Mesenchymal stem cell (in vitro differentiated cells and primary cell): Measurements from ENCODE around the gene TSPAN5.
A peak's percentile ranks its signal among the peaks of the same experiment; 100 is the strongest.

Experiments
- DNase-seq: peaks from one replicate; pipeline ENCODE4 v3.0.0-alpha.2; 2013
- H2AFZ ChIP-seq: one replicate; pipeline ENCODE4 v1.6.1; 2013; ENCODE audit warnings: low read depth, mild to moderate bottlenecking, control low read depth, inconsistent platforms, low read length, moderate library complexity
- H2AK5ac ChIP-seq: 2 replicates; pipeline ENCODE4 v1.6.1; 2013; ENCODE audit warnings: low read length, moderate library complexity, mild to moderate bottlenecking, inconsistent platforms; ENCODE audit not compliant: severe bottlenecking
- H2BK120ac ChIP-seq: one replicate; pipeline ENCODE4 v1.6.1; 2013; ENCODE audit warnings: low read depth, mild to moderate bottlenecking, inconsistent platforms, low read length, moderate library complexity
- H2BK12ac ChIP-seq, 2 experiments: one replicate each; pipeline ENCODE4 v1.6.1; 2013; ENCODE audit warnings: inconsistent platforms in 2 of 2, low read length in 2 of 2, mild to moderate bottlenecking in 2 of 2, moderate library complexity in 2 of 2, control low read depth in 1 of 2
- H2BK15ac ChIP-seq: one replicate; pipeline ENCODE4 v1.6.1; 2013; ENCODE audit warnings: mild to moderate bottlenecking, low read depth, inconsistent platforms; ENCODE audit not compliant: poor library complexity, severe bottlenecking
- H2BK5ac ChIP-seq: 2 replicates; pipeline ENCODE4 v1.6.1; 2013; ENCODE audit warnings: low read depth, mild to moderate bottlenecking, low read length, control low read depth, inconsistent platforms; ENCODE audit not compliant: poor library complexity, severe bottlenecking
- H3K14ac ChIP-seq, 2 experiments: one replicate each; pipeline ENCODE4 v1.6.1; 2013; ENCODE audit warnings: inconsistent platforms in 2 of 2, low read length in 2 of 2, control low read depth in 1 of 2, mild to moderate bottlenecking in 1 of 2, moderate library complexity in 1 of 2
- H3K18ac ChIP-seq, 2 experiments: one replicate each; pipeline ENCODE4 v1.6.1; 2013; ENCODE audit warnings: inconsistent platforms in 2 of 2, low read length in 2 of 2, control low read depth in 1 of 2, low read depth in 1 of 2, mild to moderate bottlenecking in 1 of 2
- H3K23ac ChIP-seq, 2 experiments: one replicate each; pipeline ENCODE4 v1.6.1; 2013; ENCODE audit warnings: inconsistent platforms in 2 of 2, low read length in 2 of 2, mild to moderate bottlenecking in 2 of 2, moderate library complexity in 2 of 2, control low read depth in 1 of 2
- H3K27ac ChIP-seq: 2 replicates; pipeline ENCODE4 v1.5.1; 2013; ENCODE audit warnings: mild to moderate bottlenecking, moderate library complexity, low read length, control low read depth, inconsistent platforms; ENCODE audit not compliant: poor library complexity, severe bottlenecking
- H3K27me3 ChIP-seq, 2 experiments: 2 replicates each; pipeline versions ENCODE4 v1.6.1 to v1.7.0; 2013; ENCODE audit warnings: low read length in 2 of 2, mild to moderate bottlenecking in 2 of 2, moderate library complexity in 2 of 2, control low read depth in 1 of 2, inconsistent platforms in 1 of 2; ENCODE audit not compliant: control insufficient read depth in 1 of 2, insufficient read depth in 1 of 2
- H3K36me3 ChIP-seq, 2 experiments: 2 replicates each; pipeline versions ENCODE4 v1.6.1 to v1.7.0; 2013; ENCODE audit warnings: low read length in 2 of 2, control low read depth in 1 of 2, inconsistent platforms in 1 of 2, low read depth in 1 of 2, mild to moderate bottlenecking in 1 of 2; ENCODE audit not compliant: insufficient read depth in 2 of 2, control insufficient read depth in 1 of 2
- H3K4ac ChIP-seq, 2 experiments: one replicate each; pipeline ENCODE4 v1.6.1; 2013; ENCODE audit warnings: inconsistent platforms in 2 of 2, low read length in 2 of 2, mild to moderate bottlenecking in 2 of 2, moderate library complexity in 2 of 2, control low read depth in 1 of 2, low read depth in 1 of 2
- H3K4me1 ChIP-seq: 2 replicates; pipeline ENCODE4 v1.6.1; 2013; ENCODE audit warnings: low read depth, low read length, control low read depth; ENCODE audit not compliant: control insufficient read depth, insufficient read depth
- H3K4me2 ChIP-seq: 2 replicates; pipeline ENCODE4 v1.6.1; 2013; ENCODE audit warnings: low read length, mild to moderate bottlenecking, inconsistent platforms; ENCODE audit not compliant: poor library complexity, severe bottlenecking
- H3K4me3 ChIP-seq, 2 experiments: 2 replicates each; pipeline versions ENCODE4 v1.5.1 to v1.7.0; 2013; ENCODE audit warnings: low read length in 2 of 2, mild to moderate bottlenecking in 2 of 2, control low read depth in 1 of 2, low read depth in 1 of 2; ENCODE audit not compliant: insufficient read depth in 1 of 2
- H3K79me1 ChIP-seq: replicated peaks from 2 replicates; pipeline ENCODE4 v1.6.1; 2013; ENCODE audit warnings: mild to moderate bottlenecking, control low read depth, low read length, inconsistent platforms; ENCODE audit not compliant: poor library complexity, severe bottlenecking
- H3K9ac ChIP-seq: 2 replicates; pipeline ENCODE4 v1.7.0; 2013; ENCODE audit warnings: mild to moderate bottlenecking, low read length, moderate library complexity
- H3K9me3 ChIP-seq: 2 replicates; pipeline ENCODE4 v1.7.0; 2013; ENCODE audit warnings: mild to moderate bottlenecking, low read length; ENCODE audit not compliant: control insufficient read depth
- H4K8ac ChIP-seq: one replicate; pipeline ENCODE4 v1.6.1; 2013; ENCODE audit warnings: inconsistent platforms, mild to moderate bottlenecking, low read length, moderate library complexity
- H4K91ac ChIP-seq: one replicate; pipeline ENCODE4 v1.6.1; 2013; ENCODE audit warnings: mild to moderate bottlenecking, low read length, inconsistent platforms
- WGBS: methylation state at CpG from one replicate; pipeline ENCODE4 v1.1.7; 2013; ENCODE audit warnings: mixed read lengths; 5-methylcytosine and 5-hydroxymethylcytosine counted together

TSPAN5 gene

GRCh38 chr4:98508829-98509598 is 149.4 kb downstream of the TSPAN5 start:
- 77% methylated on average over 6 of the region's 7 CpGs for WGBS

GRCh38 chr4:98508248-98508647 is 150.2 kb downstream of the TSPAN5 start:
- DNase-seq: no peak
- no peak overlapping the region for H3K23ac ChIP-seq
- no peak overlapping the region for H3K14ac ChIP-seq
- H3K4me1 ChIP-seq: peaks cover 2% of the 10 kb centered on the region
- H2BK5ac ChIP-seq: no peak overlapping the region
- no peak overlapping the region for H2BK12ac ChIP-seq
- peaks cover 6 to 34% of the 10 kb centered on the region in 2 experiments for H3K36me3 ChIP-seq
- no peaks in the 10 kb centered on the region for H3K27me3 ChIP-seq
- H4K8ac ChIP-seq: no peak overlapping the region
- H3K9ac ChIP-seq: peak overlapping the region; percentile 78
- peak overlapping the region; percentile 19 for H2BK15ac ChIP-seq
- 96% methylated on average over 2 of the region's 4 CpGs for WGBS
- no peak overlapping the region for H4K91ac ChIP-seq
- H3K18ac ChIP-seq: no peak overlapping the region
- H3K4me2 ChIP-seq: no peak overlapping the region
- no peaks in the 10 kb centered on the region for H3K9me3 ChIP-seq
- H3K4me3 ChIP-seq: no peak overlapping the region
- H3K4ac ChIP-seq: no peak overlapping the region
- peak overlapping the region; percentile 3 for H2BK120ac ChIP-seq
- no peak overlapping the region for H2AK5ac ChIP-seq
- H2AFZ ChIP-seq: no peak overlapping the region
- H3K79me1 ChIP-seq: peaks cover 18% of the 10 kb centered on the region
- no peak overlapping the region for H3K27ac ChIP-seq

More at GRCh38 chr4:98508829-98509598, 149.4 kb downstream of the TSPAN5 start:
- no peak overlapping the region for H3K14ac ChIP-seq
- H3K79me1 ChIP-seq: peaks cover 17% of the 10 kb centered on the region
- no peak for DNase-seq
- peak overlapping the region in 1 of 2 experiments; percentile 32 for H2BK12ac ChIP-seq
- H4K8ac ChIP-seq: no peak overlapping the region
- H3K9me3 ChIP-seq: no peaks in the 10 kb centered on the region
- no peaks in the 10 kb centered on the region for H3K27me3 ChIP-seq
- H2AFZ ChIP-seq: no peak overlapping the region
- peak overlapping the region; percentile 3 for H2BK120ac ChIP-seq
- no peak overlapping the region for H3K18ac ChIP-seq
- peak overlapping the region; percentile 78 for H3K9ac ChIP-seq
- no peak overlapping the region for H3K4me2 ChIP-seq
- peaks cover 5 to 28% of the 10 kb centered on the region in 2 experiments for H3K36me3 ChIP-seq
- peak overlapping the region in 1 of 2 experiments; percentile 45 for H3K4me3 ChIP-seq
- peaks cover 2% of the 10 kb centered on the region for H3K4me1 ChIP-seq
- H2BK5ac ChIP-seq: no peak overlapping the region
- no peak overlapping the region for H4K91ac ChIP-seq
- peak overlapping the region; percentile 31 for H3K27ac ChIP-seq
- no peak overlapping the region for H3K4ac ChIP-seq
- peak overlapping the region; percentile 24 for H2AK5ac ChIP-seq
- no peak overlapping the region for H2BK15ac ChIP-seq
- no peak overlapping the region for H3K23ac ChIP-seq

GRCh38 chr4:98507299-98507698 is 151.1 kb downstream of the TSPAN5 start:
- Histone ChIP-seq H4K8ac (no peak overlapping the region), H3K9me3 (no peaks in the 10 kb centered on the region), H4K91ac (no peak overlapping the region), H2BK15ac (no peak overlapping the region), H3K23ac (no peak overlapping the region), H3K14ac (no peak overlapping the region), H3K4me2 (no peak overlapping the region), H3K4ac (no peak overlapping the region), H3K4me1 (no peaks in the 10 kb centered on the region), H3K9ac (no peak overlapping the region), H3K79me1 (peaks cover 21% of the 10 kb centered on the region), H2AK5ac (no peak overlapping the region), H2BK5ac (no peak overlapping the region), H3K18ac (no peak overlapping the region), H3K4me3 (no peak overlapping the region), H2AFZ (no peak overlapping the region), H2BK120ac (no peak overlapping the region), H2BK12ac (no peak overlapping the region), H3K27me3 (no peaks in the 10 kb centered on the region), H3K36me3 (peaks cover 10 to 44% of the 10 kb centered on the region in 2 experiments), H3K27ac (no peak overlapping the region)
- WGBS: no CpG with 5 or more reads among the region's 3 CpGs
- no peak for DNase-seq

GRCh38 chr4:98506462-98507132 is 151.8 kb downstream of the TSPAN5 start:
- no peak overlapping the region for H3K27ac ChIP-seq
- H3K23ac ChIP-seq: no peak overlapping the region
- peaks cover 10 to 51% of the 10 kb centered on the region in 2 experiments for H3K36me3 ChIP-seq
- no peaks in the 10 kb centered on the region for H3K4me1 ChIP-seq
- H2BK120ac ChIP-seq: no peak overlapping the region
- WGBS: 77% methylated on average over 2 of the region's 5 CpGs
- H2BK12ac ChIP-seq: no peak overlapping the region
- H3K27me3 ChIP-seq: no peaks in the 10 kb centered on the region
- H2AK5ac ChIP-seq: peak overlapping the region; percentile 50
- no peak overlapping the region for H3K18ac ChIP-seq
- no peak overlapping the region for H2BK5ac ChIP-seq
- no peak overlapping the region for H3K14ac ChIP-seq
- H3K4me2 ChIP-seq: no peak overlapping the region
- DNase-seq: no peak
- peaks cover 26% of the 10 kb centered on the region for H3K79me1 ChIP-seq
- H3K9me3 ChIP-seq: no peaks in the 10 kb centered on the region
- H3K4me3 ChIP-seq: no peak overlapping the region
- no peak overlapping the region for H4K8ac ChIP-seq
- no peak overlapping the region for H3K4ac ChIP-seq
- H4K91ac ChIP-seq: no peak overlapping the region
- no peak overlapping the region for H3K9ac ChIP-seq
- H2AFZ ChIP-seq: no peak overlapping the region
- H2BK15ac ChIP-seq: no peak overlapping the region
